Measurements from ENCODE around the gene GMDS.

Gene GMDS

GRCh38 chr6:2215342-2215741 lies 30.1 kb downstream of the GMDS start:
- TF ChIP-seq PATZ1 (CRISPR knock-in tag; IDR thresholded peaks at IDR 0.05; ENCODE audit: borderline replicate concordance) (no peak), ESRRG (CRISPR knock-in tag; IDR thresholded peaks at IDR 0.05) (no peak), ZC3H10 (CRISPR knock-in tag; IDR thresholded peaks at IDR 0.05) (no peak), ZNF70 (CRISPR knock-in tag; IDR thresholded peaks at IDR 0.05) (no peak), CSDC2 (CRISPR knock-in tag; IDR thresholded peaks at IDR 0.05) (no peak), SNAI2 (CRISPR knock-in tag; IDR thresholded peaks at IDR 0.05) (no peak), PPARA (CRISPR knock-in tag; IDR thresholded peaks at IDR 0.05; ENCODE audit: borderline replicate concordance) (no peak), TSHZ2 (CRISPR knock-in tag; IDR thresholded peaks at IDR 0.05) (no peak), ISL1 (CRISPR knock-in tag; IDR thresholded peaks at IDR 0.05) (no peak), BACH2 (CRISPR knock-in tag; IDR thresholded peaks at IDR 0.05; ENCODE audit: borderline replicate concordance) (no peak), ZFP30 (CRISPR knock-in tag; IDR thresholded peaks at IDR 0.05) (no peak), TOX (CRISPR knock-in tag; IDR thresholded peaks at IDR 0.05; ENCODE audit: borderline replicate concordance) (no peak), CSRNP3 (CRISPR knock-in tag; IDR thresholded peaks at IDR 0.05) (no peak), ZNF565 (CRISPR knock-in tag; conservative IDR thresholded peaks at IDR 0.05; ENCODE audit: low read depth) (no peak), OSR1 (CRISPR knock-in tag; IDR thresholded peaks at IDR 0.05) (no peak), ZNF8 (CRISPR knock-in tag; IDR thresholded peaks at IDR 0.05) (no peak), RARB (CRISPR knock-in tag; IDR thresholded peaks at IDR 0.05) (no peak)

GRCh38 chr6:2213086-2213485 lies 32.3 kb downstream of the GMDS start:
- ATAC-seq, result no peak
- TF ChIP-seq ZNF565 (CRISPR knock-in tag; conservative IDR thresholded peaks at IDR 0.05; ENCODE audit: low read depth) (no peak), TCF4 (CRISPR knock-in tag; IDR thresholded peaks at IDR 0.05; ENCODE audit: borderline replicate concordance) (no peak), BACH2 (CRISPR knock-in tag; IDR thresholded peaks at IDR 0.05; ENCODE audit: borderline replicate concordance) (no peak), ZFP30 (CRISPR knock-in tag; IDR thresholded peaks at IDR 0.05) (no peak), PATZ1 (CRISPR knock-in tag; IDR thresholded peaks at IDR 0.05; ENCODE audit: borderline replicate concordance) (no peak), TSHZ2 (CRISPR knock-in tag; IDR thresholded peaks at IDR 0.05) (no peak), TOX (CRISPR knock-in tag; IDR thresholded peaks at IDR 0.05; ENCODE audit: borderline replicate concordance) (no peak), POU6F1 (CRISPR knock-in tag; IDR thresholded peaks at IDR 0.05; ENCODE audit: borderline replicate concordance, low read depth) (no peak), RARB (CRISPR knock-in tag; IDR thresholded peaks at IDR 0.05) (no peak), ARNTL (CRISPR knock-in tag; IDR thresholded peaks at IDR 0.05; ENCODE audit: borderline replicate concordance, low read depth) (no peak), GLIS3 (CRISPR knock-in tag; IDR thresholded peaks at IDR 0.05) (no peak), SNAI2 (CRISPR knock-in tag; IDR thresholded peaks at IDR 0.05) (no peak), CSDC2 (CRISPR knock-in tag; IDR thresholded peaks at IDR 0.05) (no peak), CREB5 (CRISPR knock-in tag; IDR thresholded peaks at IDR 0.05; ENCODE audit: low read depth) (no peak)

More at GRCh38 chr6:2215342-2215741, 30.1 kb downstream of the GMDS start:
- no peak for ATAC-seq

Data from SK-N-SH treated with all-trans-retinoic acid at 6 μM for 48 hours (cell line).